Suprapubic skin (tissue), 4 donors: ENCODE results near the gene TNFAIP8L1. TPM values are rescaled to one million over a fixed set of nuclear protein-coding genes. Genes with fewer than 3 reads are reported as not detected.
"Not testable (repeated sequence)": the region's sequence is repeated elsewhere in the genome, so short reads cannot be mapped to it uniquely, and the experiment has no call there.

ENCODE experiments used
- DNase-seq, 2 donors: peaks; one replicate each; pipeline ENCODE4 v3.0.0-alpha.2; 2019; ENCODE audit warnings: low spot score in 2 of 2
- H3K27ac ChIP-seq: fragments of 200-600 bp; sonication (generic); one replicate; pipeline ENCODE4 v1.5.1; 2019
- H3K27me3 ChIP-seq: fragments of 200-600 bp; sonication (generic); one replicate; pipeline ENCODE4 v1.5.1; 2019
- H3K36me3 ChIP-seq: fragments of 200-600 bp; sonication (generic); one replicate; pipeline ENCODE4 v1.5.1; 2019
- H3K4me1 ChIP-seq: fragments of 200-600 bp; sonication (generic); one replicate; pipeline ENCODE4 v1.5.1; 2019
- H3K4me3 ChIP-seq: fragments of 200-600 bp; sonication (generic); one replicate; pipeline ENCODE4 v1.5.1; 2019; ENCODE audit warnings: mild to moderate bottlenecking
- H3K9me3 ChIP-seq: fragments of 200-600 bp; sonication (generic); one replicate; pipeline ENCODE4 v1.5.1; 2019
- CTCF ChIP-seq, 2 donors: fragments of 200-600 bp in 1 of 2; fragments of 450-650 bp in 1 of 2; sonication (generic) in 1 of 2; IDR thresholded peaks; one replicate each; pipeline ENCODE4 v1.5.1; 2016 to 2019; ENCODE audit warnings: antibody characterized with exemption in 2 of 2, mild to moderate bottlenecking in 1 of 2, moderate library complexity in 1 of 2
- EP300 ChIP-seq: sonication (generic); formaldehyde crosslinking; IDR thresholded peaks from one replicate; pipeline ENCODE4 v1.6.1; 2017; ENCODE audit warnings: antibody characterized with exemption
- POLR2A ChIP-seq, 2 donors: fragments of 450-650 bp; IDR thresholded peaks; one replicate each; pipeline ENCODE4 v1.6.1; 2017; ENCODE audit warnings: antibody characterized with exemption in 2 of 2, mild to moderate bottlenecking in 2 of 2, moderate library complexity in 2 of 2
- POLR2AphosphoS5 ChIP-seq, 3 donors: sonication (generic); formaldehyde crosslinking; IDR thresholded peaks; one replicate each; pipeline ENCODE4 v1.6.1; 2017; ENCODE audit warnings: antibody characterized with exemption in 3 of 3
- WGBS: methylation state at CpG from one replicate; pipeline ENCODE4 v1.1.5; 2018; 5-methylcytosine and 5-hydroxymethylcytosine counted together
- total RNA-seq, 4 donors: library from RNA; depleted of rRNA; stranded (reverse); fragments of >200 nt; gene quantifications; one replicate each; pipeline ENCODE4 v1.1.0, GENCODE V29; 2016

The TNFAIP8L1 gene
- total RNA-seq, 4 donors from 2014 or later = 4.8 to 8.3 (median 7.0) TPM

GRCh38 chr19:4593409-4593851 lies 45.9 kb upstream of the TNFAIP8L1 start:
- Histone ChIP-seq H3K4me3 (no peak overlapping the region), H3K4me1 (peaks cover 15% of the 10 kb centered on the region), H3K27ac (no peak overlapping the region), H3K36me3 (no peaks in the 10 kb centered on the region), H3K27me3 (peaks cover 49% of the 10 kb centered on the region), H3K9me3 (no peaks in the 10 kb centered on the region)
- DNase-seq = no peak
- TF ChIP-seq EP300 (no peak), CTCF (IDR thresholded peaks at IDR 0.05) (no peak), POLR2A (IDR thresholded peaks at IDR 0.05) (no peak), POLR2AphosphoS5 (IDR thresholded peaks at IDR 0.05) (no peak)
- WGBS = 37% methylated on average over 6 of the region's 6 CpGs

- no peak overlapping the region for H3K27ac ChIP-seq
- no peak for DNase-seq
- TF ChIP-seq POLR2AphosphoS5 (IDR thresholded peaks at IDR 0.05) (no peak), POLR2A (IDR thresholded peaks at IDR 0.05) (no peak), EP300 (no peak), CTCF (IDR thresholded peaks at IDR 0.05) (no peak)
- peaks cover 57% of the 10 kb centered on the region for H3K27me3 ChIP-seq
- no peaks in the 10 kb centered on the region for H3K9me3 ChIP-seq
- WGBS = 46% methylated on average over 9 of the region's 9 CpGs
- H3K36me3 ChIP-seq = no peaks in the 10 kb centered on the region
- H3K4me1 ChIP-seq = peaks cover 18% of the 10 kb centered on the region
- no peak overlapping the region for H3K4me3 ChIP-seq
These were observed 45.1 kb upstream of the TNFAIP8L1 start for GRCh38 chr19:4594201-4594600.

GRCh38 chr19:4595158-4595557 lies 44.2 kb upstream of the TNFAIP8L1 start:
- not testable (repeated sequence) for H3K36me3 ChIP-seq, H3K9me3 ChIP-seq, H3K4me3 ChIP-seq, H3K27ac ChIP-seq, DNase-seq
- WGBS = 95% methylated on average over 9 of the region's 9 CpGs
- Histone ChIP-seq H3K4me1 (peaks cover 18% of the 10 kb centered on the region), H3K27me3 (peaks cover 58% of the 10 kb centered on the region)

GRCh38 chr19:4596033-4596904 lies 43.0 kb upstream of the TNFAIP8L1 start:
- peaks cover 58% of the 10 kb centered on the region for H3K27me3 ChIP-seq
- TF ChIP-seq POLR2AphosphoS5 (IDR thresholded peaks at IDR 0.05) (no peak), POLR2A (IDR thresholded peaks at IDR 0.05) (no peak), CTCF (IDR thresholded peaks at IDR 0.05) (no peak)
- H3K4me3 ChIP-seq = no peak overlapping the region
- H3K36me3 ChIP-seq = no peaks in the 10 kb centered on the region
- no peak overlapping the region for H3K27ac ChIP-seq
- H3K4me1 ChIP-seq = peaks cover 18% of the 10 kb centered on the region
- DNase-seq = no peak
- H3K9me3 ChIP-seq = no peaks in the 10 kb centered on the region
- WGBS = 64% methylated on average over 21 of the region's 21 CpGs

- H3K4me3 ChIP-seq = no peak overlapping the region
- DNase-seq = no peak
- H3K27me3 ChIP-seq = peaks cover 59% of the 10 kb centered on the region
- no peak overlapping the region for H3K27ac ChIP-seq
- no peaks in the 10 kb centered on the region for H3K36me3 ChIP-seq
- WGBS = 14% methylated on average over 16 of the region's 27 CpGs
- H3K9me3 ChIP-seq = no peaks in the 10 kb centered on the region
- peaks cover 18% of the 10 kb centered on the region for H3K4me1 ChIP-seq
- TF ChIP-seq CTCF (IDR thresholded peaks at IDR 0.05) (no peak), POLR2AphosphoS5 (IDR thresholded peaks at IDR 0.05) (no peak), EP300 (no peak), POLR2A (IDR thresholded peaks at IDR 0.05) (no peak)
These were observed 41.9 kb upstream of the TNFAIP8L1 start for GRCh38 chr19:4597278-4597974.
